Panc1 (cell line): ENCODE results near the gene CNBD2. TPM values are rescaled to one million over a fixed set of nuclear protein-coding genes. Genes with fewer than 3 reads are reported as not detected.
"Not testable (repeated sequence)": the region's sequence is repeated elsewhere in the genome, so short reads cannot be mapped to it uniquely, and the experiment has no call there.

ENCODE experiments used
- ATAC-seq: fragments of 200-7000 bp; cut with Tn5 transposase; 2 replicates; pipeline ENCODE4 v1.9.1; 2020; ENCODE audit warnings: mild to moderate bottlenecking, moderate library complexity
- BruUV-seq: library from RNA; stranded (reverse); fragments of 400-500 nt; replicated peaks from 2 replicates; lab custom pipeline; 2021; lab: Mats Ljungman, UMichigan
- CTCF ChIA-PET: fragments of 300-600 bp; sonication (Branson Sonifier 250); formaldehyde crosslinking; loops from one replicate; lab custom pipeline; 2022; ENCODE audit warnings: antibody characterized with exemption; lab: Charles Lee
- POLR2A ChIA-PET: fragments of 300-600 bp; sonication (Branson Sonifier 250); formaldehyde crosslinking; loops from one replicate; lab custom pipeline; 2022; ENCODE audit warnings: antibody characterized with exemption; lab: Charles Lee
- DNase-seq: peaks from one replicate; pipeline ENCODE4 v3.0.0-alpha.2; 2010; ENCODE audit warnings: low read depth, low spot score
- H3K27ac ChIP-seq: 2 replicates; pipeline ENCODE4 v1.5.1; 2011; ENCODE audit warnings: mild to moderate bottlenecking, low read length, inconsistent platforms
- H3K27me3 ChIP-seq: fragments of 200-500 bp; sonication (Bioruptor generic); 2 replicates; pipeline ENCODE4 v1.6.0; 2014; ENCODE audit warnings: low read length, inconsistent platforms; ENCODE audit not compliant: control insufficient read depth, insufficient read depth
- H3K36me3 ChIP-seq: fragments of 200-500 bp; sonication (Bioruptor generic); 2 replicates; pipeline ENCODE4 v1.5.1; 2014; ENCODE audit warnings: inconsistent platforms, mild to moderate bottlenecking, low read length, moderate library complexity; ENCODE audit not compliant: control insufficient read depth, insufficient read depth
- H3K4me1 ChIP-seq: 2 replicates; pipeline ENCODE4 v1.5.1; 2011; ENCODE audit warnings: inconsistent platforms, mild to moderate bottlenecking, low read length, moderate library complexity; ENCODE audit not compliant: control insufficient read depth, insufficient read depth
- H3K4me3 ChIP-seq, 2 experiments: 2 replicates each; pipeline ENCODE4 v1.5.1; 2011 to 2012; ENCODE audit warnings: low read depth in 2 of 2, low read length in 2 of 2, mild to moderate bottlenecking in 2 of 2, inconsistent platforms in 1 of 2, moderate library complexity in 1 of 2
- H3K9me3 ChIP-seq: fragments of 200-500 bp; sonication (Bioruptor generic); 2 replicates; pipeline ENCODE4 v1.5.1; 2014; ENCODE audit warnings: low read depth, mild to moderate bottlenecking, inconsistent platforms, low read length, moderate library complexity; ENCODE audit not compliant: control insufficient read depth, insufficient read depth
- POLR2AphosphoS5 ChIP-seq: IDR thresholded peaks from 2 replicates; pipeline ENCODE4 v1.6.1; 2012; ENCODE audit warnings: mild to moderate bottlenecking, low read depth, low read length, moderate library complexity
- SIN3A ChIP-seq: IDR thresholded peaks from 2 replicates; pipeline ENCODE4 v1.6.1; 2012; ENCODE audit warnings: low read depth, mild to moderate bottlenecking, low read length, moderate library complexity, borderline replicate concordance; ENCODE audit not compliant: insufficient read depth
- TCF7L2 ChIP-seq: IDR thresholded peaks from 2 replicates; pipeline ENCODE4 v1.6.1; 2011; ENCODE audit warnings: mild to moderate bottlenecking, low read depth, low read length, inconsistent platforms
- in situ Hi-C: cut with HindIII; loops from 2 replicates; pipeline ENCODE4 v1.10.0; 2016; ENCODE audit warnings: low sequenced_read_pairs, low pct_unique_long_range_greater_than_20kb
- intact Hi-C: fragments of 100-400 bp; cut with micrococcal nuclease; formaldehyde crosslinking; loops from one replicate; pipeline ENCODE4 v1.10.0; 2022; ENCODE audit not compliant: unreplicated experiment
- total RNA-seq: library from RNA; stranded (reverse); gene quantifications from one replicate; pipeline ENCODE4 v1.2.1, GENCODE V29; 2021; ENCODE audit not compliant: unreplicated experiment
- TF ChIP-seq, protein P1 (sequence below): fragments of 450-650 bp; IDR thresholded peaks from 2 replicates; pipeline ENCODE4 v1.5.1; 2017; ENCODE audit warnings: mild to moderate bottlenecking
- TF ChIP-seq, protein P2 (sequence below), 2 experiments: IDR thresholded peaks; 2 replicates each; pipeline ENCODE4 v1.6.1; 2011 to 2012; ENCODE audit warnings: low read depth in 2 of 2, control low read depth in 1 of 2, low read length in 1 of 2, mild to moderate bottlenecking in 1 of 2, moderate library complexity in 1 of 2; ENCODE audit not compliant: insufficient read depth in 1 of 2

Gene CNBD2
- total RNA-seq, 1 experiment from 2014 or later, result 3.7 TPM

DNA sequence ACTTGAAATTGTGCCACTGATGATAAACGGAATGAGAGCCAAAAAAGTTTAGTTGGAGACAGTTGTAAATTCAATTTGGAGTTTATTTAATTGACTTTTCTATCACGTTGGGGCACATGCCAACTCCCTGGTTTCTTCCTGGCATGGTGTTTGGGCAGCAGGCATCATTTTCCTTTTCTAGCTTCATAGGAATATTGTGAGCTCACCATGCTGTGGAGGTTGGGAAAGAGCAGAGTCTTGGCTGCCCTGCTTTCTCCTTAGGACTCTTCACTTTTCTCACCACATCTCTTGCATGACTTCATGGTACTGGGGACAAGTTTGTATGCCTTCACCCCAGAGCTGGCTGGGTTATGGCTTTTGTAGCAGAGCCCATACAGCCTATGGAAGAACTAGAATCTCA is 20.5 kb upstream of the CNBD2 start:
- no TSS peak for BruUV-seq
- Histone ChIP-seq H3K4me3 (no peak overlapping the region), H3K9me3 (no peaks in the 10 kb centered on the region), H3K27me3 (no peaks in the 10 kb centered on the region), H3K4me1 (peaks cover 4% of the 10 kb centered on the region), H3K27ac (no peak overlapping the region), H3K36me3 (no peaks in the 10 kb centered on the region)
- ATAC-seq, result no peak
- DNase-seq, result no peak
- in situ Hi-C loops, result no loop called here
- CTCF ChIA-PET, result no interaction called here
- intact Hi-C loops, result no loop called here
- TF ChIP-seq SIN3A (no peak), TCF7L2 (no peak)
- TF ChIP-seq, protein P1, sequence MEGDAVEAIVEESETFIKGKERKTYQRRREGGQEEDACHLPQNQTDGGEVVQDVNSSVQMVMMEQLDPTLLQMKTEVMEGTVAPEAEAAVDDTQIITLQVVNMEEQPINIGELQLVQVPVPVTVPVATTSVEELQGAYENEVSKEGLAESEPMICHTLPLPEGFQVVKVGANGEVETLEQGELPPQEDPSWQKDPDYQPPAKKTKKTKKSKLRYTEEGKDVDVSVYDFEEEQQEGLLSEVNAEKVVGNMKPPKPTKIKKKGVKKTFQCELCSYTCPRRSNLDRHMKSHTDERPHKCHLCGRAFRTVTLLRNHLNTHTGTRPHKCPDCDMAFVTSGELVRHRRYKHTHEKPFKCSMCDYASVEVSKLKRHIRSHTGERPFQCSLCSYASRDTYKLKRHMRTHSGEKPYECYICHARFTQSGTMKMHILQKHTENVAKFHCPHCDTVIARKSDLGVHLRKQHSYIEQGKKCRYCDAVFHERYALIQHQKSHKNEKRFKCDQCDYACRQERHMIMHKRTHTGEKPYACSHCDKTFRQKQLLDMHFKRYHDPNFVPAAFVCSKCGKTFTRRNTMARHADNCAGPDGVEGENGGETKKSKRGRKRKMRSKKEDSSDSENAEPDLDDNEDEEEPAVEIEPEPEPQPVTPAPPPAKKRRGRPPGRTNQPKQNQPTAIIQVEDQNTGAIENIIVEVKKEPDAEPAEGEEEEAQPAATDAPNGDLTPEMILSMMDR, result no peak
- POLR2A ChIA-PET, result no interaction called here

DNA sequence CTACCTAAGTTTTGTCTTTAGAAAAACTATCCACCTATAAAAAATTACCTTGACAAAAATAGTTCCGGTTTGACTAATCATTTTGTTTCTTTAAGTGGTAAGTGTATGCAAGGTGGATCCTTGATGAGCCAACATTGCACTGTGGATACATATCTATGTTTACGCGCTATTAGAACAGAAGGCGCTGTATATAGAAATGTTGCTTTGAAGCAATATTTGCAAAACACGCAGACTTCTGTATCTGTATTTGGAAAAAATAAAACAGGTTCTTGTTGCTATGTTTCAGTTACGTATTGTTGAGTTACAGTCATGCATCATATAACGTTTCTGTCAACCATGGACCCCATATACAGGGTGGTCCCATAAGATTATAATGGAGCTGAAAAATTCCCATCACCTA is 18.3 kb upstream of the CNBD2 start:
- POLR2A ChIA-PET, result interaction anchor here (0.5 kb wide), 1 partner anchor 17 kb away, joined by 8 read pairs; no protein-coding TSS in a partner anchor
- intact Hi-C loops (no loop called here), in situ Hi-C loops (no loop called here)
- Histone ChIP-seq H3K4me3 (no peak overlapping the region), H3K27me3 (no peaks in the 10 kb centered on the region), H3K4me1 (peaks cover 5% of the 10 kb centered on the region), H3K27ac (no peak overlapping the region), H3K9me3 (no peaks in the 10 kb centered on the region), H3K36me3 (no peaks in the 10 kb centered on the region)
- CTCF ChIA-PET, result no interaction called here
- DNase-seq (no peak), ATAC-seq (no peak)
- no TSS peak for BruUV-seq
- TF ChIP-seq POLR2AphosphoS5, result no peak
- no peak for TF ChIP-seq SIN3A
- TF ChIP-seq, protein P2, sequence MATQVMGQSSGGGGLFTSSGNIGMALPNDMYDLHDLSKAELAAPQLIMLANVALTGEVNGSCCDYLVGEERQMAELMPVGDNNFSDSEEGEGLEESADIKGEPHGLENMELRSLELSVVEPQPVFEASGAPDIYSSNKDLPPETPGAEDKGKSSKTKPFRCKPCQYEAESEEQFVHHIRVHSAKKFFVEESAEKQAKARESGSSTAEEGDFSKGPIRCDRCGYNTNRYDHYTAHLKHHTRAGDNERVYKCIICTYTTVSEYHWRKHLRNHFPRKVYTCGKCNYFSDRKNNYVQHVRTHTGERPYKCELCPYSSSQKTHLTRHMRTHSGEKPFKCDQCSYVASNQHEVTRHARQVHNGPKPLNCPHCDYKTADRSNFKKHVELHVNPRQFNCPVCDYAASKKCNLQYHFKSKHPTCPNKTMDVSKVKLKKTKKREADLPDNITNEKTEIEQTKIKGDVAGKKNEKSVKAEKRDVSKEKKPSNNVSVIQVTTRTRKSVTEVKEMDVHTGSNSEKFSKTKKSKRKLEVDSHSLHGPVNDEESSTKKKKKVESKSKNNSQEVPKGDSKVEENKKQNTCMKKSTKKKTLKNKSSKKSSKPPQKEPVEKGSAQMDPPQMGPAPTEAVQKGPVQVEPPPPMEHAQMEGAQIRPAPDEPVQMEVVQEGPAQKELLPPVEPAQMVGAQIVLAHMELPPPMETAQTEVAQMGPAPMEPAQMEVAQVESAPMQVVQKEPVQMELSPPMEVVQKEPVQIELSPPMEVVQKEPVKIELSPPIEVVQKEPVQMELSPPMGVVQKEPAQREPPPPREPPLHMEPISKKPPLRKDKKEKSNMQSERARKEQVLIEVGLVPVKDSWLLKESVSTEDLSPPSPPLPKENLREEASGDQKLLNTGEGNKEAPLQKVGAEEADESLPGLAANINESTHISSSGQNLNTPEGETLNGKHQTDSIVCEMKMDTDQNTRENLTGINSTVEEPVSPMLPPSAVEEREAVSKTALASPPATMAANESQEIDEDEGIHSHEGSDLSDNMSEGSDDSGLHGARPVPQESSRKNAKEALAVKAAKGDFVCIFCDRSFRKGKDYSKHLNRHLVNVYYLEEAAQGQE (IDR thresholded peaks at IDR 0.05; ENCODE audit: insufficient read depth in 1 of 2, low read depth in 2 of 2, low read length in 1 of 2), result no peak
- no peak for TF ChIP-seq TCF7L2
- TF ChIP-seq, protein P1, result no peak

DNA sequence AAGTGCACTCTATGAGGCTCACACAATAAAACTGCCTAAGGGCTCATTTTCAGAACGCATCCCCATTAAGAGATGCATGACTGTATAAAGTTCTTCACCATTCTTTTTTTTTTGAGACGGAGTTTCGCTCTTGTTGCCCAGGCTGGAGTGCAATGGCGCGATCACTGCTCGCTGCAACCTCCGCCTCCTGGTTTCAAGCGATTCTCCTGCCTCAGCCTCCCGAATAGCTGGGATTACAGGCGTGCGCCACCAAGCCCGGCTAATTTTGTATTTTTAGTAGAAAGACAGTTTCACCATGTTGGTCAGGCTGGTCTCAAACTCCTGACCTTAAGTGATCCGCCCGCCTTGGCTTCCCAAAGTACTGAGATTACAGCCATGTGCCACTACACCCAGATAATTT is 16.3 kb upstream of the CNBD2 start:
- H3K9me3 ChIP-seq, H3K4me3 ChIP-seq, ATAC-seq, H3K36me3 ChIP-seq, H3K27me3 ChIP-seq, CTCF ChIA-PET, H3K4me1 ChIP-seq, POLR2A ChIA-PET, BruUV-seq, in situ Hi-C loops, DNase-seq, H3K27ac ChIP-seq, intact Hi-C loops: not testable (repeated sequence)
